MM.1S (cell line): ENCODE results near the gene SEC31B.

Experiments
- DNase-seq: peaks from one replicate; pipeline ENCODE4 v3.0.0-alpha.2; 2015
- H2AFZ ChIP-seq: fragments of 300-600 bp; sonication (generic); 2 replicates; pipeline ENCODE4 v1.6.0; 2016; ENCODE audit warnings: antibody characterized with exemption, low read length
- H3F3A ChIP-seq: fragments of 300-600 bp; sonication (generic); 2 replicates; pipeline ENCODE4 v1.6.1; 2016; ENCODE audit warnings: mild to moderate bottlenecking, antibody characterized with exemption, low read length, moderate library complexity, mixed read lengths; ENCODE audit not compliant: insufficient read depth
- H3K27ac ChIP-seq: fragments of 300-600 bp; sonication (generic); 2 replicates; pipeline ENCODE4 v1.5.1; 2016; ENCODE audit warnings: mild to moderate bottlenecking, low read length
- H3K27me3 ChIP-seq: fragments of 300-600 bp; sonication (generic); replicated peaks from 2 replicates; pipeline ENCODE4 v1.6.0; 2016; ENCODE audit warnings: low read length; ENCODE audit not compliant: insufficient read depth
- H3K36me3 ChIP-seq: fragments of 300-600 bp; sonication (generic); replicated peaks from 2 replicates; pipeline ENCODE4 v1.6.1; 2016; ENCODE audit warnings: mild to moderate bottlenecking, low read length, mixed read lengths; ENCODE audit not compliant: insufficient read depth
- H3K4me1 ChIP-seq: fragments of 300-600 bp; sonication (generic); 2 replicates; pipeline ENCODE4 v1.6.1; 2016; ENCODE audit warnings: low read length, mixed read lengths
- H3K4me2 ChIP-seq: fragments of 300-600 bp; sonication (generic); 2 replicates; pipeline ENCODE4 v1.6.0; 2016; ENCODE audit warnings: low read depth, low read length
- H3K4me3 ChIP-seq: fragments of 300-600 bp; sonication (generic); 2 replicates; pipeline ENCODE4 v1.5.1; 2016; ENCODE audit warnings: low read length, mixed read lengths
- H3K79me2 ChIP-seq: fragments of 300-600 bp; sonication (generic); 2 replicates; pipeline ENCODE4 v1.6.1; 2016; ENCODE audit warnings: mixed run types, low read length, mixed read lengths
- H3K9ac ChIP-seq: fragments of 300-600 bp; sonication (generic); 2 replicates; pipeline ENCODE4 v1.6.1; 2016; ENCODE audit warnings: low read length, mixed read lengths
- H3K9me2 ChIP-seq: fragments of 300-600 bp; sonication (generic); replicated peaks from 2 replicates; pipeline ENCODE4 v1.6.1; 2016; ENCODE audit warnings: mild to moderate bottlenecking, low read length, mixed read lengths; ENCODE audit not compliant: insufficient read depth
- H3K9me3 ChIP-seq: fragments of 300-600 bp; sonication (generic); replicated peaks from 2 replicates; pipeline ENCODE4 v1.6.1; 2016; ENCODE audit warnings: mild to moderate bottlenecking, low read length, mixed read lengths; ENCODE audit not compliant: insufficient read depth
- H4K20me1 ChIP-seq: fragments of 300-600 bp; sonication (generic); 2 replicates; pipeline ENCODE4 v1.6.1; 2016; ENCODE audit warnings: mild to moderate bottlenecking, low read length, moderate library complexity, mixed read lengths; ENCODE audit not compliant: insufficient read depth
- EZH2 ChIP-seq: fragments of 300-600 bp; sonication (generic); optimal IDR thresholded peaks from 2 replicates; pipeline ENCODE3; 2017; ENCODE audit warnings: low read depth, mild to moderate bottlenecking, antibody characterized with exemption, low read length, mixed read lengths
- EZH2phosphoT487 ChIP-seq: fragments of 300-600 bp; sonication (generic); IDR thresholded peaks from 2 replicates; pipeline ENCODE4 v1.6.1; 2018; ENCODE audit warnings: antibody characterized with exemption, low read length
- TF ChIP-seq, protein P1 (sequence below): fragments of 300-600 bp; sonication (generic); IDR thresholded peaks from 2 replicates; pipeline ENCODE4 v1.5.1; 2016; ENCODE audit warnings: antibody characterized with exemption, low read length, mixed read lengths

The SEC31B gene

GRCh38 chr10:100516847-100517246 lies 2.8 kb downstream of the SEC31B start:
- H3K4me3 ChIP-seq = no peak overlapping the region
- no peak overlapping the region for H3K27ac ChIP-seq
- TF ChIP-seq EZH2phosphoT487 (no peak), EZH2 (no peak)
- TF ChIP-seq, protein P1, sequence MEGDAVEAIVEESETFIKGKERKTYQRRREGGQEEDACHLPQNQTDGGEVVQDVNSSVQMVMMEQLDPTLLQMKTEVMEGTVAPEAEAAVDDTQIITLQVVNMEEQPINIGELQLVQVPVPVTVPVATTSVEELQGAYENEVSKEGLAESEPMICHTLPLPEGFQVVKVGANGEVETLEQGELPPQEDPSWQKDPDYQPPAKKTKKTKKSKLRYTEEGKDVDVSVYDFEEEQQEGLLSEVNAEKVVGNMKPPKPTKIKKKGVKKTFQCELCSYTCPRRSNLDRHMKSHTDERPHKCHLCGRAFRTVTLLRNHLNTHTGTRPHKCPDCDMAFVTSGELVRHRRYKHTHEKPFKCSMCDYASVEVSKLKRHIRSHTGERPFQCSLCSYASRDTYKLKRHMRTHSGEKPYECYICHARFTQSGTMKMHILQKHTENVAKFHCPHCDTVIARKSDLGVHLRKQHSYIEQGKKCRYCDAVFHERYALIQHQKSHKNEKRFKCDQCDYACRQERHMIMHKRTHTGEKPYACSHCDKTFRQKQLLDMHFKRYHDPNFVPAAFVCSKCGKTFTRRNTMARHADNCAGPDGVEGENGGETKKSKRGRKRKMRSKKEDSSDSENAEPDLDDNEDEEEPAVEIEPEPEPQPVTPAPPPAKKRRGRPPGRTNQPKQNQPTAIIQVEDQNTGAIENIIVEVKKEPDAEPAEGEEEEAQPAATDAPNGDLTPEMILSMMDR = peak; percentile 40
- no peak overlapping the region for H2AFZ ChIP-seq
- H3K9me2 ChIP-seq = no peaks in the 10 kb centered on the region
- H3F3A ChIP-seq = 0 out of 2 replicates have a peak, but pooled peaks cover 4% of the 10 kb centered on the region
- no peak overlapping the region for H3K9ac ChIP-seq
- H3K36me3 ChIP-seq = no peaks in the 10 kb centered on the region
- peaks cover 11% of the 10 kb centered on the region for H3K4me1 ChIP-seq
- peak; percentile 25 for DNase-seq
- no peaks in the 10 kb centered on the region for H4K20me1 ChIP-seq
- no peaks in the 10 kb centered on the region for H3K9me3 ChIP-seq
- peaks cover 10% of the 10 kb centered on the region; the same call in 1 of the 2 replicates for H3K27me3 ChIP-seq
- H3K79me2 ChIP-seq = no peaks in the 10 kb centered on the region
- H3K4me2 ChIP-seq = no peak overlapping the region

DNA sequence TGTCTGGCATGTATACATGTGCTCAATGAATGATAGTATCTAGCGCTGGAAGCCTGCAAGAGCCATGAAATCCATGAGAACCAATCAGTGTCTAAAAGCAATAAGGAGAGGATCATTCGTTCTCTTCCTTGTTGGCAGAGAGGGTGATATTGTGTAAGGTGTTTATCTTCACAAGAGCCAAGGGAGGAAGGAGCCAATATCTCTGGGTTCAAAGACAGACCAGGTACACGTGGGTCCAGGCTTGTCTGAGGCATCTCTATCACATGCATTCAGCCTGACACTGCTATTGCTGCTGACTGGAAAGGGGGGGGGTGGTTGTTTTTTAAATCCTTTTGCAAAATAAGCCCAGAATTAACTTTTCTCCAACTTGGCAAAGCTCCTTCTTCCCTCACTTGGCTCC lies 4.0 kb downstream of the SEC31B start:
- H3K9me2 ChIP-seq = no peaks in the 10 kb centered on the region
- no peak overlapping the region for H3K27ac ChIP-seq
- H2AFZ ChIP-seq = no peak overlapping the region
- H3K4me3 ChIP-seq = no peak overlapping the region
- no peak for DNase-seq
- H3K9ac ChIP-seq = no peak overlapping the region
- no peaks in the 10 kb centered on the region for H3K36me3 ChIP-seq
- peaks cover 16% of the 10 kb centered on the region for H3F3A ChIP-seq
- H4K20me1 ChIP-seq = no peaks in the 10 kb centered on the region
- H3K9me3 ChIP-seq = no peaks in the 10 kb centered on the region
- no peaks in the 10 kb centered on the region for H3K79me2 ChIP-seq
- H3K4me1 ChIP-seq = peaks cover 24% of the 10 kb centered on the region
- peaks cover 13% of the 10 kb centered on the region; the same call in 1 of the 2 replicates for H3K27me3 ChIP-seq
- no peak for TF ChIP-seq EZH2phosphoT487
- no peak for TF ChIP-seq EZH2
- TF ChIP-seq, protein P1 = no peak
- no peak overlapping the region for H3K4me2 ChIP-seq

GRCh38 chr10:100510533-100511308 lies 8.9 kb downstream of the SEC31B start:
- peak; percentile 95 for DNase-seq
- no peak overlapping the region for H3K9ac ChIP-seq

More at GRCh38 chr10:100510533-100511308, 8.9 kb downstream of the SEC31B start:
- H4K20me1 ChIP-seq = no peaks in the 10 kb centered on the region
- H3K4me3 ChIP-seq = no peak overlapping the region
- peaks cover 25% of the 10 kb centered on the region for H3K4me1 ChIP-seq
- H3K27ac ChIP-seq = peak overlapping the region; percentile 12; the same call in 1 of the 2 replicates
- no peaks in the 10 kb centered on the region for H3K9me2 ChIP-seq
- no peaks in the 10 kb centered on the region for H3K9me3 ChIP-seq
- H3F3A ChIP-seq = peaks cover 13% of the 10 kb centered on the region
- no peaks in the 10 kb centered on the region for H3K36me3 ChIP-seq
- peaks cover 16% of the 10 kb centered on the region; the same call in 1 of the 2 replicates for H3K27me3 ChIP-seq
- no peak overlapping the region for H2AFZ ChIP-seq
- peak overlapping the region; percentile 25 for H3K4me2 ChIP-seq
- no peak for TF ChIP-seq EZH2
- TF ChIP-seq, protein P1 = peak; percentile 19; the same call in 1 of the 2 replicates
- no peaks in the 10 kb centered on the region for H3K79me2 ChIP-seq
